GM19397 (cell line): ENCODE results near the gene FIGNL2.
"Not testable (repeated sequence)": the region's sequence is repeated elsewhere in the genome, so short reads cannot be mapped to it uniquely, and the experiment has no call there.

ENCODE experiments used
- ATAC-seq: cut with Tn5 transposase; IDR thresholded peaks from one replicate; pipeline ENCODE4 v1.9.1; 2021; ENCODE audit warnings: mild to moderate bottlenecking, moderate library complexity; ENCODE audit not compliant: unreplicated experiment

Gene FIGNL2

DNA sequence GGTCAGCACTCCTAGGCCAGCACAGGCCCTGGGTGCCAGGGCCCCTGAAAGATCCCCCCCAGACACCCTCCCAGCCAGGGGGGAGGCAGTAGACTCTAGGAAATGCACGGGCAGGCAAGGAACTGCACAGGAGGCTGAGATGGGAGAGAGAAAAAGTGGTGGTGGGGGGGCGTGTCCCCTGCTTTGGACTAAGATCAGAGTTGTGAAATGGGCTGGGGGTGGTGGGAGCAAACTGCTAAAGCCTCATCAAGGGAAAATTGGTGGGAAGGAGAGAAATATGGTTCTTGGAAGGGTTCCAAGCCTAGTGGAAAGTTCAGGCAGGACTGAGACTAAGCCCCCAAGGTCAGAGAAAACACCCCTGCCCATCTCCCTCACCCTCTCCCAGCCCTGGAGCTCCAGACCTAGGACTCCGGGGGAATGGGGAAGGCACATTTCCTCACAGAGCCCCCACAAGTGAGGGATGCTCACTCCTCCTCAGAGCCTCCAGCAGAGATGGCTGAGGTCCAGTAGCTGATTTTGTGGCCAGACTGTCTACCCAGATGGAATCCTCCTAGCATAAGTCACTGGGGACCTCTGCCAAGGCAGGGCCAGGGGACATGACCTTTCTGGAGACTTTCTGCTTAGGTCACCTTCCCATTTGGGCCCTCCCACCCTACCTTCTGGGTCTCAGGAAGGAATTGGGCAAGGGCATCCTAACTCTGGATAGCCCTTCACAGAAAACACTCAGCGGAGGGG, 29.8 kb downstream of the FIGNL2 start:
- no peak for ATAC-seq

DNA sequence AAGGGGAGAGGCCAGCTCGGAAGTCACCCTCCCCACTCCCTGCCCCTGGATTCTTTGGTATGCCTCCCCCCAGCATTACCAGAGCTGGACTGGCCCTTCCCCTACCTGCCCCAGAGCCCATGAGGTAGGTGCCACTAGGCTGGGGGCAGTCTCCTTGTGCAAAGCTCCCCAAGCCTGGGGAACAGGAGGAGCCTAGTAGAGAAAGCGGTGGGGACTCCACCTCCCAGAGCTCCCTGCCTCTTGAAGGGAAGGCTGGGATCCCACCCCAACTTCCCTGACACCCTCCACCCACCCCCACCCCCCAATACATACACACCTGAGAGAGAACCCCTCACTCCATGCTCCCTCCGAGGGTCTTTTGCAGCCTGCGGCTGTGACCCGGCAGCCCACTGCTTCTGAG, 30.4 kb downstream of the FIGNL2 start:
- no peak for ATAC-seq

DNA sequence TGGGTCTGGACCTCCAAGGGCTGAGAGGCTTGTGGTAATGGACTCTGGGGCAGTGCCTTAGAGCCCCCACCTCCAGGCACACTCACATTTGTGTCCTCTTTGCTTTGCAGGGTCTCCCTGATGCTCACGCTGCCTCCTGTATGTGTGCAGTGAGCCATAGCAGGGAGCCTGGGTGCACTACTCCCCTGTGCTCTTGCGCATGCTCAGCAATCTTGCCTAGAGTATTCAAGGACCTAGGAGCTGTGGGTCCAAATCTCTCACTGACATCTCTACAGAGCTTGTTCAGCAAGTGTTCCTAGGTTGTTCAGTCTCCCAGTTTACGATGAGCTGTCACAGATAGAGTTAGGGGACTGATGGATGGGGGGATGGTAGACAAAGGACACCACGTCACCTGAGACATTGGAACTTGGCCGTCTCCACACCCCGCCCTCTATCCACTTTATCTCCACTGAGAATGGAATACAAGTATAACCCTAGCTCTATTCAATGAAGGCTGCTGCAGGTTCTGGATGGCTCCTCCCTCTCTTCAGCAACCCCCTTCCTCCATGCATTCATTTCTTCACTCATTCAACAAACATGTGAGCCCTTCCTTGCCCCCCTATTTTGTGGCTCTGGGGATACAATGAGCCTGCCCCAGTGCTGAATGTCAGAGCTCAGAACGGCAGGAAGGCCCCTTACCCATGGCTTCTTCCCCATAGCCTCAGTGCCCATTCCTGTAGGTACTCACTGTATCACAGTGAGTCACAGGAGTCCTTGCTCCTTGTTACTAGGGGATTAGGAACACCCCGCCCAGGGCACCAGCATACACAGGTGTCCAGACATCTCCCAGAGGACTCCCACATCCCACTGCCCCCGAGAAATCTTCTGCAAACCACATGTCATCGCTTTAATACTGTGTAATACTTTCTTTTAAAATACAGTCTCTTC, 31.2 kb downstream of the FIGNL2 start:
- ATAC-seq, result no peak

DNA sequence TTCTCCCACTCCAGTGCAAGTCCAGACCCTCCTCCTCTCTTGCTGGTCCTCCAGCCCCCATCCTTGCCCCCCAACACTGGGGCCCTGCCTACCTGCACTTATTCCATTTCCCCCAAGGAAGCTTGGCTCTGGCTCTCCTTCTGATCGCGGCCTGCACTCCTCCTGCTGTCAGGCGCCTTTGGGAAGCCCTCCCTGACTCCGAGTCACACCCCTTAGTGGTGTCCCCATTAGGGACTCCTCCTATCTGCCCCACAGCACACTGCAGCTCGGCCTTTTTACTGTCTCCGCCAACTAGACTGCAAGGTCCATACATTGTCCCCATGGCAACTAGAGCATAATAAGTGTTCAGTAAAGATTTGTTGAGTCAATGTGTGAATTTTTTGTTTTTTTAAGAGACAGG, 32.9 kb downstream of the FIGNL2 start:
- no peak for ATAC-seq

DNA sequence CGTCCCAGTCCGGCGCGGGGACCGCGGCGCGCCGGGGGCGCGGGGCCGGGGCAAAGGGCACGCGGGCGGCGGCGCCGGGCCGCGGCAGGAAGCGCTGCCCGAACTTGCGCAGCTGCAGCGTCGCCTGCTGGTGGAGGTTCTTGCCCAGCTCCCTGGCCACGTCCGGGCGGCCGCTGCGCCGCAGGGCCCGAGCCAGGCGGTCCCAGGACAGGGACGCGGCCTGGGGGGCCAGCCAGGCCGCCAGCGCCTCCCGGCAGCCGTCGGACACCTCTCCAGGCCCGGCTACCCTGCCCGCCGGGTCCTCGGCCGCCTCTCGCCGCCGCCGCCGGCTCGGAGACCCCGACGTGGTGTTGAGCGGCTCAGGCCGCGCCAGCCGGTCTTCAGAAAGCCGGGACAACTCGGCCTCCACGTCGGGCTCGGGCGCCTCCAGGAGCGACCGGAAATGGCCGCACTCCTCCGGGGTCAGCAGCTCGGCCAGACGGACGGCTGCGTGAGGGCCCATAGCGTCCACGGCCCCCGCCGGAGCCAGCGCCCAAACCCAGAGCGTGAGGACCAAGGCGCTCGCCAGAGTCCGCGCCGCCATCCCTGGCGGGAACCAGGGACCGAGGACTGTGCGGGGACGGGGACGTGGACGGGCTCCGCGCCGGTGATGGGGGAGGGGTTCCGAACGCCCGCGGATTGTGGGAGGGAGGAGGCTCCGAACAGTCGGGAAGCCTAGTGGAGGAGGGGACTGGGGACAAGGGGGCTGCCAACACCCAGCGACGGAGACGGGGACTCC, 34.0 kb downstream of the FIGNL2 start:
- ATAC-seq, result no peak

DNA sequence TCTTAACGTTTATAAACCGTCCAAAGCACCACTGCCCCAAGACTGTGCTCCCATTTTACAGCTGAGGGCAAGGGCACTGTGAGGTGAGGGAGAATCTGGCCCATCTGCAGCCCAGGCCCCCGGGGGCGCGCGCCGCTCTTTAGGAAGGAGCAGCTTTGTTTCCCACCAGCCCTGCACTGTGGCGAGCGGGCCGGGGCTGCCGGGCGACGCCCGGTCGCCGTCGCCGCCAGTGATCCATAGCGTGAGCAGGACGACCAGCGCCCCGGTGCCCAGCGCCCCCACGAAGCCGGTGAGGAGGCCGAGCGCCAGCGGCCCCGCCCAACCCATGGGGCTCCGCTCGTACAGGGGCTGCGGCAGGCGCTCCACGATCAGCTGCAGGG, 34.6 kb downstream of the FIGNL2 start:
- no peak for ATAC-seq

DNA sequence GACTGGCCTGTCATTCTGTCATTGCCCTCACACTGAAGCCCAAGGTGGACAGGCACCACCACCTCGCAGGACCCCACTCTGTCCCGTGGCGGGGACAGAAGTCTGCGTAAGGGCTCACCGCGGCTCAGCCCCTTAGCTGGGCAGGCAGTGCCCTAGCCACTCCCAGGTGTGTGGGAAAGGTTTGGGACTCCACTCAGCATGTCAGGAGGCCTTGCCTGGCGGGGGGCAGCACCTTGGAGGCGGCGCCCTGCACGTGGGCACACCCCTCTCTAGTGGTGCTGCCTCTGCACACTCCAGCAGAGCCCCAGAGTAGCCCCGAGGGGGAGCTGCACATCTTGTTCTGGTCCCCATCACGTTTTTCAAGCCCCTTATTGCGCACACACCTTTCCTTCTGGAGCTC, 35.6 kb downstream of the FIGNL2 start:
- ATAC-seq, result no peak

DNA sequence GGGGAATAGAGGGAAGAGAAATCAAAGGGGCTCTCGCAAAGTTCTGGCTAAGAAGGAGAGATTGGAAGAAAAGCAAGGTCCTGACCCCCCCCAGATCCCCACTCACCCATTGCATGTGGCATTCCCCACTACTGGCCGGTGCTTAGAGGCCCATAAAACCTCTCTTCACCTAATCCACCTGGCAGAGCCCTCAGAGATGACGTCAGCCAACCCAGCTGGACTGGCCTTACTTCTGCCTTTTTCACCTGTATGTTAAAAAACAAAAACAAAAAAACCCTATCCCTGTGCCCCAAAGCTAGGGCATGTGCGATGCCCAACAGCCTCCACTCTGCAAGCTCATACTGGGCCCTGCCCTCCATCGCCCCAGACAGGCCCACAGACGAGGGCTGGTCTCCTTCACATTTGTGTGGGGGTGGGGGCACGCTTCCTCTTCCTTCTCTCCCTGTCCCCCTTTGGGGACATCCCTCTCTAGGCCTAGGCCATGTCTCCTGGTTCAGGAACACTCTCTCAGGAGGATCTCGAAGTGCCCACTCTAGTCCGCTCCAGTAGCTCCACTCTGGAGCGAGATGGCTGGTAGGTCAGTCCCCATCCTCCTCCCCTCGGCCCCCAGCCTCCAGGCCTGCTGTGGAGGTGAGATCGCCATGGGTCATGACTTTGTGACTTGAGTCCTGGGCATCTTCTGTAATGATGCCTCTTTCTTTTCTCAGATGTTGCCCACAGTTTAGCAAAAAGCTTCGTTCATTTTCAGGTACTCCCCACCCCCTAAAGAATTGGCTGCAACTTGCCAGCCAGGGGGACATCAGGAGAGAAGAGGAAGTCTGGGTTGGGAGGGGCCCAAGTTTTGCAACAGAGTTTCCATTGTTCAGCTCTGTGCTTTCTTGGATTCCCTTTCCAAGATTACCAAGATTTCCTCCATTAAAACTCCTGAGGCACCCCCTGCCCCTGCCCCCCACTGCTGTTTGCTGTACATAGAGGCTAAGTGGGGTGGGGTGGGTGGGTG, 37.0 kb downstream of the FIGNL2 start:
- ATAC-seq, result no peak

DNA sequence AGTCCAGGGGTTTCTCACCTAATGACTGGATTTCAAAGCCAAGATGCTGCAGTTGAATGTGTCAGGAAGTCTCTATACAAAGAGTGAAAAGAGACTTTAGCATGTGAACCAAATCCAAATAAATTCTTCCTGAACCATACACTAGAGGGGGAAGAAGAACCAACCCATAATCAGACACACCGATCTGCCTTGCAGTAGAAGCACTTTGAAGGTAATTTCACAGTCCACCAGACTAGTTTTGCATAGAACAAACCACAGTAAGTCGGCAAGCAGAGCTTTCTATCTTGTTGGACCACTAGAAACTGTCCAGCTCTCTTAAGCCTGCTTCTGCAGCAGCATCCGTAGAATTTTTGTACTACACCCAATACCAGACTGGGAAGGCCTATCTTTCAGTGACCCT, 39.3 kb downstream of the FIGNL2 start:
- no peak for ATAC-seq

DNA sequence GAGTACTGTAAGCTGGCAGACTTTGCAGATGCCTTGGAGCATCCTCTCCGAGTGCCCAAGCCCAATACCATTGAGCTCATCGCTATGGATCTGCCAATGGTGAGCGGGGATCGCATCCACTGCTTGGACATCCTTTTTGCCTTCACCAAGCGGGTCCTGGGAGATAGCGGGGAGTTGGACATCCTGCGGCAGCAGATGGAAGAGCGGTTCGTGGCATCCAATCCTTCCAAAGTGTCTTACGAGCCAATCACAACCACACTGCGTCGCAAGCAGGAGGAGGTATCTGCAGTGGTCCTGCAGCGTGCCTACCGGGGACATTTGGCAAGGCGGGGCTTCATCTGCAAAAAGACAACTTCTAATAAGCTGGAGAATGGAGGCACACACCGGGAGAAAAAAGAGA, 41.6 kb downstream of the FIGNL2 start:
- no peak for ATAC-seq

DNA sequence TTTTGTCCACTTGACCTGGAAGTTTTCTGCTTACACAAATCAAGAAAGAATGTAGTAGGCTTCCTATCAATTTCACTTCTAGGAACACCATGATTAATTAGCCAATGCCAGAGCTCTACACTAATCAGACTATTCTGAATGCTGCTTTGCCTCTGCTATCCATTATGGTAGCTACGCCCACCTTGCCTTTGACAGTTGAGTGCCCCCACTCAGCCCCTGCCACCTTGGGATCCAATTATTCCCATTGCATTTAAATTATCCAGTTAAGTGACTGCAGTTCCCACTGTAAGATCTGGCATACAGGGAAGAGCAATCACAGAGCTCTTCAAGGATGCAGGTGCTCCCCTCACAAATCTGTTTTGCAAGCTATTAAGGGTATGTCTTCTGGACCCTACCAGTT, 47.5 kb downstream of the FIGNL2 start:
- no peak for ATAC-seq

DNA sequence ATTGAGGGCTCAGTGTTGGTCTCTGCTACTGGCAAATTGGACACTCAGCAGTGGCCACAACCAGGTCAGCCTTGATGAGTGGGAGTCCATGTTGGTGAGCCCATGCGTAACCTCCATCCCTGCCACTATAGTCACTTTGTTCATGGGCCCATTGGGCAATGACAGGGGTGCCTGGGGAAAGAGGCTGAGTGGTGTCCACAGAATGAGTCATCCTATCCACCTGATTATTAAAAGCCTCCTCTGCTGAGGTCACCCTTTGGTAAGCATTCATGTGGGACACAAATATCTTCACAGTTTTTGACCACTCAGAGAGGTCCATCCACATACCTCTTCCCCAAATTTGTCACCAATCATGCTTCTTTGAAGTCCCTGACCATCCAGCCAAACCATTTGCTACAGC, 50.0 kb downstream of the FIGNL2 start:
- no peak for ATAC-seq

DNA sequence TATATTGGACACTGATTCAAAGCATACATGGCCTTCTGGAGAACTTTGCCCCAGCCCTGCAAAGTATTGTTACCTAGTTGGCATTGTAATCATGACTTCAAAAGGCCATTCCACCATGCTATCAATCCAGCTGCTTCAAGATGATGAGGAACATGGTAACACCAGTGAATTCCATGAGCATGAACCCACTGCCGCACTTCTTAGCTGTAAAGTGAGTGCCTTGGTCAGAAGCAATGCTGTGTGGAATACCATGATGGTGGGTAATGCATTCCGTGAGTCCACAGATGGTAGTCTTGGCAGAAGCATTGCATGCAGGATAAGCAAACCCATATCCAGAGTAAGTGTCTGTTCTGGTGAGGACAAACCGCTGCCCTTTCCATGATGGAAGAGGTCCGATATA, 50.5 kb downstream of the FIGNL2 start:
- ATAC-seq, result not testable (repeated sequence)

DNA sequence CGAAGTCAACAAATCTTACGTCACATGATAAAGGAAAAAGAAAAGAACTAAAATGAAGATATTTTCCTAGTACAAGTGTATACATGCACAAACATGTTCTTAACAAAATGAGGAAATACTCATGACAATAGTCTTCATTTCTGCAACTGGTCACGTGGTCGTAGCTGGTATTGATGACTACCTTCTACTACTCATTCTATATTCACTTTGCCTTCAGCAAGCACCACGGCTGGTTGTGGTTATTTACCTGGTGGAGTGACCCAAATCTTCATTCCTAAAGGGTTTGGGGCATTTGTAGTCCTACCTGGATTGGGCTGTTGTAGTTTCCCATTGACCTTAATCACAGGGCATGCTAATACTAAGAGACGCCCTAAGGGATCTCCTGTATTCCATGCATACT, 51.2 kb downstream of the FIGNL2 start:
- no peak for ATAC-seq

DNA sequence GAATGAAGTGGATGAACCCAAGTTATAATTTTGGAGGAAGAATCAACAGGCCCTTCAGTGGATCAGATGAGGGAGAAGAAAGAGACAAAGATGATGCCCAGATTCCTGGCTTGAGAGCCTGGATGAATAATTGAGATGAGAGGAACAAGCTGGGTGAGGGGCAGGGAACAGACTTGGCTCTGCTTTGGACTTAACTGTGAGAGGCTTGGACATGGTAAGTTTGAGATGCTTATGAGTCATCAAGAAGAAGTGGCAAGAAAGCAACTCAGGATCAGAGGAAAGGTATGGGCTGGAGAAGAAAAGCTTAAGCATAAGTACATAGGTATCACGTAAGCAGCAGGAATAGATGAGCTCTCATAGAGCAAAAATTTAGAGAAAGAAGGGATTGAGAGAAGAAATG, 55.3 kb downstream of the FIGNL2 start:
- ATAC-seq, result no peak

DNA sequence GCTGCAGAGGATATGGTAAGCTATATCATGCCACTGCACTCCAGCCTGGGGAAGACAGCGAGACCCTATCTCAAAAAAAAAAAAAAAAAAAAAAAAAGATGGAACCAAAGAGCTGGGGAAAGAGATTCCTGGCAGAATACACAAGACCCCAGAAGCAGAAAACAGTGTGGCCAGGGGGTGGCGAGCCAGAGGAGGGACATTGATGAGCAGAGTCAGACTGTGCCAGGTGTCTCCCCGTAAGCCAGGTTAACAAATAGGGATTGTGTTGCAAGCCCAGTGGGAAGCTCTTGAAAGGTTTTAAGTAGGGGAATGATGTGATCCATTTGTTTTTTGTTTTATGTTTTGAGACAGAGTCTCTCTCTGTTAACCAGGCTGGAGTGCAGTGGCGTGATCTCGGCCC, 56.1 kb downstream of the FIGNL2 start:
- ATAC-seq, result no peak

DNA sequence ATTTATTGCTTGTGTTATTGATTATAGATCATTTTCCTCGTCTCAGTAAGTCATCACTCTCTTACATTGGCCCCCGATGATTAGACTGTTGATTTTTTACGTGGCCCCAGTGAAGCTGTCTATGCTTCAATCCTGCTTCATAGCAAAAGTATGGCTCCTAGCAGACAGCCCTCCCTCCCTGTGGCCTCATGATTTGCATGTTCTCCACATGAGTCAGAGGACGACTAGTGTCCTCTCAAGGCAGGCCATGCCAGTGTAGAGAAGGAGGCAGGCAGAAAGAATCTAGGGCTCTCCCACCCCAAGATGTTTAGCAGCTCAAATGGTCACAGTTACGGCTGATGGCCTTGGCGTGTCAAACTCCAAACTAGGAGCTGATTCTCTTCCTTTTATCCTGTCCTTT, 59.6 kb downstream of the FIGNL2 start:
- ATAC-seq, result no peak

DNA sequence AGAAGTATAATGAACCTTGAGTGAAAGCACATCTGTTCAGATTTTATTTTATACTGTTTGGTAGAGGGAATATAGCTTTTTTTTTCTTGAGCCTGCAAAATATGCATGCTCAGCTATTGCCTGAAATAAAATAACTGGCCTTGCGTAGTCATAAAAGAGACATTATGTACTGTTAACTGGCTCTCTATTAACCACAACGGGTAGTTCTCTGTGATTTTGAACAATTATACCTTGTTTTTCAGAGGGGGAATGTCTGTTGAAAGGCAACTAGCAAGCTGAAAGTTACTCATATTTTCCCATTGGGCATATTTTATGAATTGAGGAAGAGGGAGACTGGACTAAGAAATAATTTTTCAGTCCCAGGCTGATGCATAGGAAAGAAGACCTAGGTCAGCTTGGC, 62.6 kb downstream of the FIGNL2 start:
- no peak for ATAC-seq

DNA sequence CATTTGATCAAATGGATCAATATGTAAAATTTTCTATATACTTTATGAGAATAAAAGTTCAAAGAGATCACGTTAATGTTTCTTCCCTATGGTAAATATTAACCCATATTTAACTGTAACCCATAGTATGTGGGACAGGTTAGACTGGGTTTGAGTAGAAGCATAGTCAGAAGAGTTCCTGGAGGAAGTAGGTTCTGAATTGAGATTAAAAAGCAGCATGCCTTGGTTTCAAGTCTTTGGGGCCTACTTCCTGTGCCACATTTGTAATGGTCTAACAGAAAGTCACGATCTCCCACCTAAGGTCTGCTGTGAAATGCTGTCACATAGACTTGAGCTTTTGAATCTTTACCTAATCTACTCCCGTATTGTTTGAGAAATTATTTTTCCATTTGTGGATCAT, 63.8 kb downstream of the FIGNL2 start:
- no peak for ATAC-seq

DNA sequence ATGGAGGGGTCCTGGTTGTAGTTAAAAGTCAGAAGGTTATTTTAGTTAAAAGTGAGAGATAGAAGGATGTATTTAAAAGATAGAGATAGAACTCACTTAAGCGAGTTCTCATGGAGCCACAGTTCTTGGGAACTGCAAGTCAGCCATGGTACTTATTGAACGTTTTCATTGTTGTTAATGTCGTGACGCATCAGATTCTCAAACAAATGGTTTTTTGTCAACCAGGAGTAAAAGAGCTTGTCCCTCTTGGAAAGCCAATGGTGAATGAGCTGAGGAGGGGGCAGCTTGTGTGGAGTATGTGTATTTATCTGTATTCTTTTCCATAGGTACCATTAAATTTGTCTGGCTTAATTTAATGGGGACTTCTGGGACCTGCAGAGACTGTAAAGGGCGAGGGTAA, 68.6 kb downstream of the FIGNL2 start:
- no peak for ATAC-seq
